Right lobe of liver (tissue), 6 donors: ENCODE measurements around the gene CRACDL. TPM values are rescaled to one million over a fixed set of nuclear protein-coding genes. Genes with fewer than 3 reads are reported as not detected.

Source experiments
- ATAC-seq, 4 donors: fragments of 200-7000 bp; cut with Tn5 transposase; one replicate each; pipeline ENCODE4 v1.9.1; 2020; ENCODE audit warnings: mild to moderate bottlenecking in 4 of 4, moderate library complexity in 4 of 4
- DNase-seq, 3 donors: peaks; one replicate each; pipeline ENCODE4 v3.0.0-alpha.2; 2020
- H3K27ac ChIP-seq, 3 donors: fragments of 200-600 bp; one replicate each; pipeline ENCODE4 v1.8.0; 2022
- H3K27me3 ChIP-seq, 2 donors: fragments of 200-600 bp; one replicate each; pipeline ENCODE4 v1.8.0; 2022
- H3K36me3 ChIP-seq, 4 donors: fragments of 200-600 bp; sonication (generic) in 1 of 4; one replicate each; pipeline versions ENCODE4 v1.5.1 to v1.8.0; 2017 to 2022; ENCODE audit warnings: control low read depth in 1 of 4
- H3K4me1 ChIP-seq, 4 donors: fragments of 200-600 bp; sonication (generic) in 1 of 4; one replicate each; pipeline versions ENCODE4 v1.5.1 to v1.8.0; 2017 to 2022; ENCODE audit warnings: control low read depth in 1 of 4
- H3K4me3 ChIP-seq, 3 donors: fragments of 200-600 bp; one replicate each; pipeline ENCODE4 v1.8.0; 2022
- H3K9me3 ChIP-seq, 4 donors: fragments of 200-600 bp; sonication (generic) in 1 of 4; one replicate each; pipeline versions ENCODE4 v1.5.1 to v1.8.0; 2017 to 2022; ENCODE audit warnings: control low read depth in 1 of 4
- POLR2A ChIP-seq: fragments of 450-650 bp; IDR thresholded peaks from one replicate; pipeline ENCODE4 v1.6.1; 2017; ENCODE audit warnings: antibody characterized with exemption, mild to moderate bottlenecking
- WGBS: methylation state at CpG from one replicate; pipeline ENCODE4 v1.1.6; 2018; ENCODE audit warnings: low coverage, low lambda C conversion rate; ENCODE audit not compliant: insufficient coverage; ENCODE audit errors: missing lambda C conversion rate; 5-methylcytosine and 5-hydroxymethylcytosine counted together
- intact Hi-C, 2 donors: fragments of 100-400 bp; cut with DNase I; formaldehyde crosslinking; loops; one replicate each; pipeline versions ENCODE4 v1.11.2 to v1.14.1; 2022
- total RNA-seq, 6 experiments: library from RNA; depleted of rRNA in 2 of 6; stranded (reverse); fragments of >200 nt in 2 of 6; fragmentation: NEBNext Ultra II Directional in 3 of 6; extraction: Animal tissue kit (Norgen Biotek cat#: 25700) in 3 of 6; gene quantifications; one replicate each; pipeline versions ENCODE4 v1.1.0 to v1.2.4, GENCODE V29; 2016 to 2023
- TF ChIP-seq, protein P1 (sequence below), 4 donors: fragments of 200-600 bp in 3 of 4; fragments of 450-650 bp in 1 of 4; IDR thresholded peaks; one replicate each; pipeline versions ENCODE4 v1.5.1 to v1.8.0; 2016 to 2022; ENCODE audit warnings: antibody characterized with exemption in 4 of 4, mild to moderate bottlenecking in 2 of 4
- donor health status: DM: no; HTN: yes; CAD: no.
- donor health status: DM: no; HTN: no; CAD: no.
- donor health status: DM: no; HTN: no; CAD: no.
- donor health status: DM: no; HTN: yes; CAD: no.
- donor health status: DM: no; HTN: yes; CAD: no.

CRACDL gene
- total RNA-seq, 6 experiments from 2014 or later = 0.12 to 0.56 (median 0.32) TPM

DNA sequence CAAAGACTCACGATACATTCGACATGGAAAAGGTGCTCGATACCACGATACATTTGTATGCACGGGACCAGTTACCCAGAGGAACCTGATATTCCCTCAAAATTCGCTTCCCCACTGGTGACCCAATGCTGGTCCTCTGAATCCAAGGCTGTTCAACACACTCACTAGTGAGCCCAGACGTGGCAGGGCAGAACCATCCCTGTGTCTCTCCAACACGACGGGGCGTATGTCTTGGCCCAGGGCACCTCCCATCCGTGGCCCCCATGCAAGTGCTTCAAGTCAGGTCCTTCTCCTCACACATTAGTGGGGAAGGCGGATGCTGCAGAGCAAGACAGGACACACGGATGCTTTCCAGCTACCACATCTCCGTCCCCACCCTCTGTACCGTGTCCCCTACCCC lies 6.1 kb downstream of the CRACDL start:
- ATAC-seq (no peak), DNase-seq (no peak)
- Histone ChIP-seq H3K4me1 (no peaks in the 10 kb centered on the region), H3K9me3 (no peaks in the 10 kb centered on the region), H3K27me3 (no peaks in the 10 kb centered on the region), H3K4me3 (no peak overlapping the region), H3K27ac (no peak overlapping the region), H3K36me3 (no peaks in the 10 kb centered on the region)
- whole genome bisulfite sequencing = 75% methylated on average over 6 of the region's 15 CpGs
- intact Hi-C loops = no loop called here
- TF ChIP-seq, protein P1, sequence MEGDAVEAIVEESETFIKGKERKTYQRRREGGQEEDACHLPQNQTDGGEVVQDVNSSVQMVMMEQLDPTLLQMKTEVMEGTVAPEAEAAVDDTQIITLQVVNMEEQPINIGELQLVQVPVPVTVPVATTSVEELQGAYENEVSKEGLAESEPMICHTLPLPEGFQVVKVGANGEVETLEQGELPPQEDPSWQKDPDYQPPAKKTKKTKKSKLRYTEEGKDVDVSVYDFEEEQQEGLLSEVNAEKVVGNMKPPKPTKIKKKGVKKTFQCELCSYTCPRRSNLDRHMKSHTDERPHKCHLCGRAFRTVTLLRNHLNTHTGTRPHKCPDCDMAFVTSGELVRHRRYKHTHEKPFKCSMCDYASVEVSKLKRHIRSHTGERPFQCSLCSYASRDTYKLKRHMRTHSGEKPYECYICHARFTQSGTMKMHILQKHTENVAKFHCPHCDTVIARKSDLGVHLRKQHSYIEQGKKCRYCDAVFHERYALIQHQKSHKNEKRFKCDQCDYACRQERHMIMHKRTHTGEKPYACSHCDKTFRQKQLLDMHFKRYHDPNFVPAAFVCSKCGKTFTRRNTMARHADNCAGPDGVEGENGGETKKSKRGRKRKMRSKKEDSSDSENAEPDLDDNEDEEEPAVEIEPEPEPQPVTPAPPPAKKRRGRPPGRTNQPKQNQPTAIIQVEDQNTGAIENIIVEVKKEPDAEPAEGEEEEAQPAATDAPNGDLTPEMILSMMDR (IDR thresholded peaks at IDR 0.05) = no peak
- TF ChIP-seq POLR2A = no peak

DNA sequence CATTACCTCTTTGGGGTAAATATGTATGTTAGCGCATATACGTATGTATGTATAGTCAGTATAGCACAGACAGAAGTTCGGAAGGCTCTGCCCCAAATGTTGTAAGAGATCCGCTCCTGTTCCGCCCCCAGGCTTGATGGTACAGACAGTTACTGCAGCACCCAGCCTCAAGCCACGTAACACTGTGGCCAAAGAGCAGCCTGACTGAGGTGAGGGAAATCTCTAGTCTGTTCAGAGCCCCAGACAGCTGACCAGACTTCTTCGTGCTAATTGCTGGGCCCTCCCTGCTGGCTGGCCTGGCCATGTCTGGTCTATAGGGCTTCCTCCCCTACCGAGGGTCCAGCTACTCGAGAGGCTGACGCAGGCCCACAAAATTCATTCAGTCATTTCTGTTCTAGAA lies 7.8 kb downstream of the CRACDL start:
- WGBS = 61% methylated on average over 6 of the region's 10 CpGs
- ATAC-seq (no peak), DNase-seq (no peak)
- Histone ChIP-seq H3K9me3 (no peaks in the 10 kb centered on the region), H3K36me3 (no peaks in the 10 kb centered on the region), H3K4me3 (no peak overlapping the region), H3K27ac (no peak overlapping the region), H3K27me3 (no peaks in the 10 kb centered on the region), H3K4me1 (no peaks in the 10 kb centered on the region)
- intact Hi-C loops = no loop called here
- no peak for TF ChIP-seq POLR2A
- TF ChIP-seq, protein P1 (IDR thresholded peaks at IDR 0.05) = no peak

DNA sequence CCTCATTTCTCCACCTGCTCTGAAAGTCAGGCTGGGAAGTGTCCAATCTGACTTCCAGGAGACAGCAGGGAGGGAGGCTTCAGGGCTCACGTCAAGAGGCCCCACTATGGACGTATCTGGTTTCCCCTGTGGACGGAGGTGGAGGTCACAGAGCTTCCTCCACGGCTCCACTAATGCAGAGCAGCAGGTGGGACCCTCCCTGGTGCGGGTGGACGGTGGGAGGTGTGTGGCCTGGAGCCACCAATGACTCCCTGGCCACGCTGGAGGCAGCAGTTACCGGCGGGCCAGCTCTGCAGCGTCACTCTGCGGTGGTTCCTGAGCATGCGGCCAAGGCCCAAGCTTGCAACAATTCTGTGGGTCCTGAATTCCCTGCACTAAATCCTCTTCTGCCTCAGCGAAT lies 9.0 kb downstream of the CRACDL start:
- intact Hi-C loops = no loop called here
- no peak for DNase-seq
- TF ChIP-seq, protein P1 (IDR thresholded peaks at IDR 0.05) = no peak
- TF ChIP-seq POLR2A = no peak
- Histone ChIP-seq H3K4me1 (no peaks in the 10 kb centered on the region), H3K27me3 (no peaks in the 10 kb centered on the region), H3K4me3 (no peak overlapping the region), H3K9me3 (no peaks in the 10 kb centered on the region), H3K27ac (no peak overlapping the region), H3K36me3 (no peaks in the 10 kb centered on the region)
- WGBS = 67% methylated on average over 5 of the region's 13 CpGs
- peak in 1 of 4 donors; percentile 9 for ATAC-seq

DNA sequence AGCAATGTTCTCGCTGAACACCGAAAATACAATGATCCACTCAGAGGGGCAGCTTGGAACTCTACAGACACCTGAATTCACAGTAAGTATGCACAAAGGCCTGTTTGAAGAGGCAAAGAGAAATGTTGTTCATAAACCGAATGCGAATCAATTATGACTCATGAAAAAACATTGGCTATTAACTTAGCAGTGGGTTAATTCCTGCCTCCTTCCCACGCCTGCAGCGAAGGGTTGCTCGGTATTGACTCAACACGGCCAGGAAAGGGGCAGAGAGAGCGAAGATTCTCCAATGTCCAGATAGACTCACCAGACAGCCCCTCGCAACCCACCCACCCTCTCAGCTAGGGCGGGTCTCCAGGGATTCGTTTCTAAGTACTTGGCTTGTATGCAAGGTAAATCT lies 9.4 kb downstream of the CRACDL start:
- H3K9me3 ChIP-seq = no peaks in the 10 kb centered on the region
- H3K27ac ChIP-seq = no peak overlapping the region
- intact Hi-C loops = no loop called here
- no peak for ATAC-seq
- H3K4me3 ChIP-seq = no peak overlapping the region
- no peaks in the 10 kb centered on the region for H3K27me3 ChIP-seq
- 77% methylated on average over 5 of the region's 12 CpGs for WGBS
- no peaks in the 10 kb centered on the region for H3K36me3 ChIP-seq
- TF ChIP-seq POLR2A = no peak
- TF ChIP-seq, protein P1 (IDR thresholded peaks at IDR 0.05) = no peak
- no peak for DNase-seq
- H3K4me1 ChIP-seq = no peaks in the 10 kb centered on the region

DNA sequence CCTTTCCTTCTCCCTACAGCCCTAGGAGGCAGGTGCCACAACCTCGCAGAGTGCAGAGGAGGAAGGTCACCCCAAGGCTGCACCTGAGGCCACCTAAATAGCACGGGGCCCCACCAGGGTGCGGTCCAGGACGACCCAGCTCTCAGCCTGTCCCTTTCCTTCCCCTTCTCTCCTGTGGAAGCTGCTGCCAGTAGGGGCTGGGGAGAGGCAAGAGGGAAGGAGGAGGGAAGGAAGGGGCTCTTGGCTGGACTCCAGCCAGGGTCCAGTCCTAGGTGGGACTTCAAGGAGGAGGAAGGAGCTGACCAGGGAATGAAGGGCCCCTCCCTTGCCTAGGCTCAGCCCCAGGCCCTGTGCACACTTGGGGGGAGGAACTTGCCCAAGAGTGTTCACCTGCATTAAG lies 11.1 kb downstream of the CRACDL start:
- no peak for DNase-seq
- ATAC-seq = no peak
- 38% methylated on average over 4 of the region's 4 CpGs for WGBS

More for the DNA sequence above, 11.1 kb downstream of the CRACDL start:
- no peaks in the 10 kb centered on the region for H3K9me3 ChIP-seq
- no peaks in the 10 kb centered on the region for H3K4me1 ChIP-seq
- intact Hi-C loops = no loop called here
- no peak overlapping the region for H3K27ac ChIP-seq
- H3K4me3 ChIP-seq = no peak overlapping the region
- H3K27me3 ChIP-seq = no peaks in the 10 kb centered on the region
- no peaks in the 10 kb centered on the region for H3K36me3 ChIP-seq
- TF ChIP-seq POLR2A = no peak
- TF ChIP-seq, protein P1 (IDR thresholded peaks at IDR 0.05) = no peak
